HG03066 (cell line): Measurements from ENCODE around the gene CEP85.
"Not testable (repeated sequence)": the region's sequence is repeated elsewhere in the genome, so short reads cannot be mapped to it uniquely, and the experiment has no call there.

Experiments
- ATAC-seq: cut with Tn5 transposase; IDR thresholded peaks from one replicate; pipeline ENCODE4 v1.9.1; 2021; ENCODE audit warnings: low read depth; ENCODE audit not compliant: unreplicated experiment

CEP85 gene

DNA sequence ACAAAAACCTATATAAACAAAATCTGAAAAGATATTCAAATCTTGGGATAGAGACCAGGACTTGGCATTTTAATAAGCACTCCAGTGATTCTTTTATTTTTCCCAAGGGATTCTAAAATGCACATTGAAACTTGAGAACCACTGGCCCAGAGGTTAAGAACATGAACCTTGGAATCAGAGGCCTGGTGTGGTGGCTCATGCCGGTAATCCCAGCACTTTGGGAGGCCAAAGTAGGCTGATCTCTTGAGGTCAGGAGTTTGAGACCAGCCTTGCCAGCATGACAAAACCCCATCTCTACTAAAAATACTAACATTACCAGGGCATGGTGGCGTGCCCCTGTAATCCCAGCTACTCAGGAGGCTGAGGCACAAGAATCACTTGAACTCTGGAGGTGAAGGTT lies 12.9 kb upstream of the CEP85 start:
- ATAC-seq = no peak

- ATAC-seq = no peak
Observed at GRCh38 chr1:26224606-26225005, 9.4 kb upstream of the CEP85 start.

- no peak for ATAC-seq
Observed at GRCh38 chr1:26225033-26225831, 8.8 kb upstream of the CEP85 start.

GRCh38 chr1:26230682-26231081 lies 3.3 kb upstream of the CEP85 start:
- not testable (repeated sequence) for ATAC-seq

- no peak for ATAC-seq
Observed at GRCh38 chr1:26234644-26235370, 807 bp downstream of the CEP85 start.

- no peak for ATAC-seq
Observed at GRCh38 chr1:26237230-26237966, 3.4 kb downstream of the CEP85 start.

- ATAC-seq = no peak
Observed at GRCh38 chr1:26239936-26240335, 5.9 kb downstream of the CEP85 start.

DNA sequence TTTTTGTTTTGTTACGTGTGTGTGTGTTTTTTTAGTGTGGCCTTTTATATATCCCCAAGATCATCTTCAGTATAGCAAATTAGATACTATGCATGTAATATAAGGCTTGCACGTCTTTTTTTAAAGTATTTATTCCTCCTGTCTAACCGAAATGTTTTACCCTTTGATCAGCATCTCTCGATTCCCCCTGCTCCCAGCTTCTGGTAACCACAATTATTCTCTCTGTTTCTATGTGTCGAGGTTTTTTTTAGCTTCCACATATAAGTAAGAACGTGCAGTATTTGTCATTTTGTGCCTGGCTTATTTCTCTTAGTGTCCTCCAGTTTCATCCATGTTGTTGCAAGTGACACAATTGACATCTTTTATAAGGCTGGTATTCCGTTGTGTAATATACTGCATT lies 18.7 kb downstream of the CEP85 start:
- no peak for ATAC-seq

- ATAC-seq = no peak
Observed at GRCh38 chr1:26254404-26254803, 20.4 kb downstream of the CEP85 start.

DNA sequence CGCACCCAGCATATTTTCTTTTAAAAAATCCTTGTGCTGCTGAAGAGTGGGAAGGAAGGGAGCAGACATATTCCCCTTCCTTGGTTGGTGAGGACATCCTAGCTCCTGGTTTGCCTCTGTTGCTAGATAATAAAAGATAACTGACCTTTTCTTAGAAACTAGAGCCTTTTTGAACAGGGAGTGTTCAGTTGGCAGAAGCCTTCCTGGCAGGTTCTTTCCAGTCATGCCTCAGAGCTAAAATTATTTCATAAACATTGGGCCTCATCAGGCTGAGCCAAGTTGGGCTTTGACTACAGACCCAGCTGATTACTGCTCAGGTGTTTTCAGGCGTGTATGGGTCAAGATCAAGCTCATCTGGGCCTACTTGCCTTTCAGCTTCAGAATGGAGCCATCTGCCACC lies 23.2 kb downstream of the CEP85 start:
- no peak for ATAC-seq

DNA sequence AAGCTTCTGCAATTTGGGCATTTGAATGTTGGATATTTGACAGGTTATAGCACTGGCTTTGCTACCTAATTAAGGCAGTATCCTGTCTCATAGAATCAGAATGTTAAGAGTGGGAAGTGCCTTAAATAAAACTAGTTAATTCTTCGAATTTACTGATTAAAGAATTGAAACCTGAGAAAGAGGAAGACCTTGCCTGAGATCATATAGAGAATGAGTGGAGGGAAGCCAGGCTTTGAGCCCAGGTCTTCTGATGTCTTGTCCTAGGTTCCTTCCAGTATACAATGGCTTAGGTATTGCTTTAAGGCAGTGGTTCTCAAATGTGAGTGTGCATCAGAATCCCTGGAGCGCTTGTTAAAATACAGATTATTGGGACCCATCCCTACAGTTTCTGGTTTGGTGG lies 25.0 kb downstream of the CEP85 start:
- no peak for ATAC-seq

DNA sequence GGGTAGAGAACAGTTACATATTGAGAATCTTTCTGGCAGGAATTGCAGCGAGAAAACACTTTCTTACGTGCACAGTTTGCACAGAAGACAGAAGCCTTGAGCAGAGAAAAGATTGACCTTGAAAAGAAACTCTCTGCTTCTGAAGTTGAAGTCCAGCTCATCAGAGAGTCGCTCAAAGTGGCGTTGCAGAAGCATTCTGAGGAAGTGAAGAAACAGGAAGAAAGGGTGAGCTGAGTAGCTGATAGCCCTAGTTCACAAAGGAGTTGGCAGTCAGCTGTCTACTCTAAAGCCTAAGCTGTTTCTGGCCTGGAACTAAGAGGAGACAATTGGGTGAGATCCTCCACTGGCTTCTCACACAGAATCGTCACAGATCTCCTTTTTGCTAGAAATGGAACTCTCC lies 25.6 kb downstream of the CEP85 start:
- no peak for ATAC-seq

DNA sequence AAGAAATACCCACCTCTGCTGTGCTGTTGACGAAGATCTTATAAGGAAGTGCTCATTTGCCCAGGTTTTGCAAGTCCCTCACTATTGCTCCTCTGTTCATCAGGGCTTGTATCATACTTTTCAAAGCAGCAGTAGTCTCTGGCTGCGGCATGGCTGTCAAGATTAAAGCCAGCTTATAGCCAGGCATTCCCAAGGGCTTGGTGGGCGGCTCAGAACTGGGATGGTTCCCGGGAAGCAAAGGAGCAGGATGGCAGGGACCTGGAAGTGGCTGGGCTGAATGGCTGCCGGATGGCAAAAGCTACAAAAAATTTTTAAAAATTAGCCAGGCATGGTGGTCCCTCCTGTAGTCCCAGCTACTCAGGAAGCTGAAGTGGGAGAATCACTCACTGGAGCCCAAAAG lies 29.2 kb downstream of the CEP85 start:
- no peak for ATAC-seq

GRCh38 chr1:26265405-26265804 lies 31.4 kb downstream of the CEP85 start:
- no peak for ATAC-seq

- ATAC-seq = no peak
Observed at GRCh38 chr1:26268290-26269197, 34.5 kb downstream of the CEP85 start.

- ATAC-seq = no peak
Observed at GRCh38 chr1:26269198-26269550, 35.2 kb downstream of the CEP85 start.

GRCh38 chr1:26274801-26275425 lies 40.9 kb downstream of the CEP85 start:
- ATAC-seq = no peak

DNA sequence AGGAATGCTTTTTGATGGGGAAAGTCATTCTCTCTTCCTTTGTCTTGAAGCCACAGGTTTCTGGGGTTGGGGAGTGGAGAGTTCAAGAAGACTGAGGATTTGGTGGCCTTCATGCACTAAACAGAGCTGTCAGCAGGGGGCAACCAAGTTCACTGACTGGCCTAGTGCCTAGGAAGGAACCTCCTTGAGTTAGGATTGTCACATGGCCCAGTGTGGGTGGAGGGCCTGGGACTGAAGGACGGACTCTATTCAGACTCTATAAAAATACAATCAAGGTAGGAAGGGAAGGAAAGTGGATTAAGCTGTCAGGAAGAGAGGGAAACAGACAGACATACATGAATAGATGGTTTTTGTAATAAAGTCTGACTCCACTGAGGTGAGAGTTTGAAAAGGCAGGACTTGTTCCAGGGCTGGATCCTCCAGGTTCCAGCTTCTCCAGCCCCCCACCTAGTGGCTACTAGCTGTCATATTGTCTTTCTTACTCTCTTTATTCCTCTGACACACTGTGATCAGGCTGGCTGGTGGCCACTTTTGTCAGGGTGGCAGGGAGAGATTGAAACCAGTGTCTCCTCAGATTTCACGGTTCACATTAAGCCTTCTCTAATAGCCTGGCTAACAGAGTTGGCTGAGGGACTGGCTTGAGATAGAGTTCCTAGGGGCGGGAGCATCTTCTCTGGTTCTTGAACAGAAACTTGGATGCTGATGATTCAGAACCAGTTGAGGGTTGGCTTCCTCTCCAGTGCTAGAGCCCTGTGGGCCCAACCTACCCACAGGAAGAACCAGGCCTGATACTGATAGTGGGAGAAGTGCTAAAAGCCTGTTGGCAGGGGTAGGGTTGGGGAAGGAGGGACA lies 41.8 kb downstream of the CEP85 start:
- no peak for ATAC-seq

- no peak for ATAC-seq
Observed at GRCh38 chr1:26276432-26276838, 42.4 kb downstream of the CEP85 start.
